ENCODE results near the gene GYS1.

GRCh38 chr19:49016067-49016839 lies 23.1 kb upstream of the GYS1 start:
- TF ChIP-seq, protein P1, sequence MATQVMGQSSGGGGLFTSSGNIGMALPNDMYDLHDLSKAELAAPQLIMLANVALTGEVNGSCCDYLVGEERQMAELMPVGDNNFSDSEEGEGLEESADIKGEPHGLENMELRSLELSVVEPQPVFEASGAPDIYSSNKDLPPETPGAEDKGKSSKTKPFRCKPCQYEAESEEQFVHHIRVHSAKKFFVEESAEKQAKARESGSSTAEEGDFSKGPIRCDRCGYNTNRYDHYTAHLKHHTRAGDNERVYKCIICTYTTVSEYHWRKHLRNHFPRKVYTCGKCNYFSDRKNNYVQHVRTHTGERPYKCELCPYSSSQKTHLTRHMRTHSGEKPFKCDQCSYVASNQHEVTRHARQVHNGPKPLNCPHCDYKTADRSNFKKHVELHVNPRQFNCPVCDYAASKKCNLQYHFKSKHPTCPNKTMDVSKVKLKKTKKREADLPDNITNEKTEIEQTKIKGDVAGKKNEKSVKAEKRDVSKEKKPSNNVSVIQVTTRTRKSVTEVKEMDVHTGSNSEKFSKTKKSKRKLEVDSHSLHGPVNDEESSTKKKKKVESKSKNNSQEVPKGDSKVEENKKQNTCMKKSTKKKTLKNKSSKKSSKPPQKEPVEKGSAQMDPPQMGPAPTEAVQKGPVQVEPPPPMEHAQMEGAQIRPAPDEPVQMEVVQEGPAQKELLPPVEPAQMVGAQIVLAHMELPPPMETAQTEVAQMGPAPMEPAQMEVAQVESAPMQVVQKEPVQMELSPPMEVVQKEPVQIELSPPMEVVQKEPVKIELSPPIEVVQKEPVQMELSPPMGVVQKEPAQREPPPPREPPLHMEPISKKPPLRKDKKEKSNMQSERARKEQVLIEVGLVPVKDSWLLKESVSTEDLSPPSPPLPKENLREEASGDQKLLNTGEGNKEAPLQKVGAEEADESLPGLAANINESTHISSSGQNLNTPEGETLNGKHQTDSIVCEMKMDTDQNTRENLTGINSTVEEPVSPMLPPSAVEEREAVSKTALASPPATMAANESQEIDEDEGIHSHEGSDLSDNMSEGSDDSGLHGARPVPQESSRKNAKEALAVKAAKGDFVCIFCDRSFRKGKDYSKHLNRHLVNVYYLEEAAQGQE (IDR thresholded peaks at IDR 0.05; ENCODE audit: insufficient read depth in 1 of 2, low read depth in 2 of 2, low read length in 1 of 2) = no peak
- no peak for TF ChIP-seq CTCF (IDR thresholded peaks at IDR 0.05)
- no peak for TF ChIP-seq POLR2AphosphoS5 (IDR thresholded peaks at IDR 0.05; ENCODE audit: low read depth, low read length)
- TF ChIP-seq SIN3A (IDR thresholded peaks at IDR 0.05; ENCODE audit: borderline replicate concordance, insufficient read depth, low read depth, low read length) = no peak
- no peak for TF ChIP-seq TCF7L2 (IDR thresholded peaks at IDR 0.05; ENCODE audit: low read depth, low read length)

Data from Panc1 (cell line).